ENCODE results near the gene SPOCK1. TPM values are rescaled to one million over a fixed set of nuclear protein-coding genes. Genes with fewer than 3 reads are reported as not detected.

The SPOCK1 gene
- polyA plus RNA-seq, 1 donor from 2014 or later = not detected

- Mint-ChIP-seq H3K4me1 (no peaks in the 10 kb centered on the region), H3K9me3 (no peaks in the 10 kb centered on the region), H3K4me3 (no peak overlapping the region), H3K36me3 (no peaks in the 10 kb centered on the region), H3K27me3 (peaks cover 3% of the 10 kb centered on the region), H3K27ac (no peak overlapping the region)
Measured at GRCh38 chr5:137309290-137309689, 189.8 kb downstream of the SPOCK1 start.

- no peak overlapping the region for H3K27ac Mint-ChIP-seq
- no peaks in the 10 kb centered on the region for H3K36me3 Mint-ChIP-seq
- no peak overlapping the region for H3K4me3 Mint-ChIP-seq
- no peaks in the 10 kb centered on the region for H3K9me3 Mint-ChIP-seq
- H3K27me3 Mint-ChIP-seq = peaks cover 2% of the 10 kb centered on the region
- no peaks in the 10 kb centered on the region for H3K4me1 Mint-ChIP-seq
Measured at GRCh38 chr5:137308311-137308710, 190.8 kb downstream of the SPOCK1 start.

GRCh38 chr5:137306903-137307302 is 192.2 kb downstream of the SPOCK1 start:
- Mint-ChIP-seq H3K36me3 (no peaks in the 10 kb centered on the region), H3K4me3 (no peak overlapping the region), H3K27ac (no peak overlapping the region), H3K4me1 (no peaks in the 10 kb centered on the region), H3K27me3 (peaks cover 3% of the 10 kb centered on the region), H3K9me3 (no peaks in the 10 kb centered on the region)

GRCh38 chr5:137305971-137306602 is 193.0 kb downstream of the SPOCK1 start:
- H3K27ac Mint-ChIP-seq = no peak overlapping the region
- no peaks in the 10 kb centered on the region for H3K36me3 Mint-ChIP-seq
- no peaks in the 10 kb centered on the region for H3K4me1 Mint-ChIP-seq
- peaks cover 7% of the 10 kb centered on the region for H3K27me3 Mint-ChIP-seq
- no peak overlapping the region for H3K4me3 Mint-ChIP-seq
- H3K9me3 Mint-ChIP-seq = no peaks in the 10 kb centered on the region

- Mint-ChIP-seq H3K27me3 (peaks cover 9% of the 10 kb centered on the region), H3K4me1 (no peaks in the 10 kb centered on the region), H3K36me3 (no peaks in the 10 kb centered on the region), H3K27ac (no peak overlapping the region), H3K4me3 (no peak overlapping the region), H3K9me3 (no peaks in the 10 kb centered on the region)
Measured at GRCh38 chr5:137304226-137304874, 194.8 kb downstream of the SPOCK1 start.

- no peak overlapping the region for H3K27ac Mint-ChIP-seq
- H3K27me3 Mint-ChIP-seq = peaks cover 9% of the 10 kb centered on the region
- H3K4me3 Mint-ChIP-seq = no peak overlapping the region
- no peaks in the 10 kb centered on the region for H3K4me1 Mint-ChIP-seq
- no peaks in the 10 kb centered on the region for H3K36me3 Mint-ChIP-seq
- no peaks in the 10 kb centered on the region for H3K9me3 Mint-ChIP-seq
Measured at GRCh38 chr5:137303509-137303908, 195.6 kb downstream of the SPOCK1 start.

GRCh38 chr5:137300411-137301240 is 198.5 kb downstream of the SPOCK1 start:
- H3K4me1 Mint-ChIP-seq = no peaks in the 10 kb centered on the region

GRCh38 chr5:137296213-137296781 is 202.8 kb downstream of the SPOCK1 start:
- Mint-ChIP-seq H3K36me3 (no peaks in the 10 kb centered on the region), H3K27ac (no peak overlapping the region), H3K4me1 (no peaks in the 10 kb centered on the region), H3K9me3 (no peaks in the 10 kb centered on the region), H3K27me3 (peaks cover 6% of the 10 kb centered on the region), H3K4me3 (no peak overlapping the region)

More at GRCh38 chr5:137300411-137301240, 198.5 kb downstream of the SPOCK1 start:
- H3K36me3 Mint-ChIP-seq = no peaks in the 10 kb centered on the region
- no peak overlapping the region for H3K27ac Mint-ChIP-seq
- H3K27me3 Mint-ChIP-seq = peaks cover 12% of the 10 kb centered on the region
- no peaks in the 10 kb centered on the region for H3K9me3 Mint-ChIP-seq
- H3K4me3 Mint-ChIP-seq = no peak overlapping the region

GRCh38 chr5:137294604-137295003 is 204.5 kb downstream of the SPOCK1 start:
- Mint-ChIP-seq H3K4me1 (no peaks in the 10 kb centered on the region), H3K27me3 (peaks cover 3% of the 10 kb centered on the region), H3K9me3 (no peaks in the 10 kb centered on the region), H3K4me3 (no peak overlapping the region), H3K27ac (no peak overlapping the region), H3K36me3 (no peaks in the 10 kb centered on the region)

- no peaks in the 10 kb centered on the region for H3K9me3 Mint-ChIP-seq
- no peak overlapping the region for H3K27ac Mint-ChIP-seq
- peaks cover 5% of the 10 kb centered on the region for H3K27me3 Mint-ChIP-seq
- H3K4me1 Mint-ChIP-seq = no peaks in the 10 kb centered on the region
- H3K36me3 Mint-ChIP-seq = no peaks in the 10 kb centered on the region
- no peak overlapping the region for H3K4me3 Mint-ChIP-seq
Measured at GRCh38 chr5:137292461-137293027, 206.6 kb downstream of the SPOCK1 start.

GRCh38 chr5:137291436-137291835 is 207.7 kb downstream of the SPOCK1 start:
- H3K9me3 Mint-ChIP-seq = no peaks in the 10 kb centered on the region
- no peak overlapping the region for H3K27ac Mint-ChIP-seq
- H3K36me3 Mint-ChIP-seq = no peaks in the 10 kb centered on the region
- no peaks in the 10 kb centered on the region for H3K4me1 Mint-ChIP-seq
- peak overlapping the region in 1 of 4 donors; percentile 30 for H3K4me3 Mint-ChIP-seq
- H3K27me3 Mint-ChIP-seq = peaks cover 5% of the 10 kb centered on the region

GRCh38 chr5:137291031-137291430 is 208.1 kb downstream of the SPOCK1 start:
- Mint-ChIP-seq H3K9me3 (no peaks in the 10 kb centered on the region), H3K36me3 (no peaks in the 10 kb centered on the region), H3K27me3 (peaks cover 5% of the 10 kb centered on the region), H3K4me3 (no peak overlapping the region), H3K27ac (no peak overlapping the region), H3K4me1 (no peaks in the 10 kb centered on the region)

- Mint-ChIP-seq H3K9me3 (no peaks in the 10 kb centered on the region), H3K36me3 (no peaks in the 10 kb centered on the region), H3K4me1 (no peaks in the 10 kb centered on the region)
Measured at GRCh38 chr5:137290373-137290772, 208.8 kb downstream of the SPOCK1 start.

GRCh38 chr5:137289856-137290255 is 209.3 kb downstream of the SPOCK1 start:
- no peaks in the 10 kb centered on the region for H3K4me1 Mint-ChIP-seq
- no peaks in the 10 kb centered on the region for H3K9me3 Mint-ChIP-seq
- H3K36me3 Mint-ChIP-seq = no peaks in the 10 kb centered on the region
- peaks cover 5% of the 10 kb centered on the region for H3K27me3 Mint-ChIP-seq
- H3K27ac Mint-ChIP-seq = no peak overlapping the region
- H3K4me3 Mint-ChIP-seq = no peak overlapping the region

More at GRCh38 chr5:137290373-137290772, 208.8 kb downstream of the SPOCK1 start:
- no peak overlapping the region for H3K4me3 Mint-ChIP-seq
- H3K27me3 Mint-ChIP-seq = peaks cover 5% of the 10 kb centered on the region
- H3K27ac Mint-ChIP-seq = no peak overlapping the region

- Mint-ChIP-seq H3K27me3 (peaks cover 7% of the 10 kb centered on the region), H3K27ac (no peak overlapping the region)
Measured at GRCh38 chr5:137287569-137287968, 211.6 kb downstream of the SPOCK1 start.

More at GRCh38 chr5:137287569-137287968, 211.6 kb downstream of the SPOCK1 start:
- no peaks in the 10 kb centered on the region for H3K4me1 Mint-ChIP-seq
- no peak overlapping the region for H3K4me3 Mint-ChIP-seq
- no peaks in the 10 kb centered on the region for H3K36me3 Mint-ChIP-seq
- no peaks in the 10 kb centered on the region for H3K9me3 Mint-ChIP-seq

Data from IgD-negative memory B cell (primary cell).